DND-41 (cell line): ENCODE measurements around the gene THEM4.

Source experiments
- ATAC-seq: fragments of 200-7000 bp; cut with Tn5 transposase; 3 replicates; pipeline ENCODE4 v1.9.1; 2021; ENCODE audit warnings: low read depth; ENCODE audit not compliant: insufficient read depth
- DNase-seq: peaks from one replicate; pipeline ENCODE4 v3.0.0-alpha.2; 2020
- H2AFZ ChIP-seq: 2 replicates; pipeline ENCODE4 v1.6.0; 2012; ENCODE audit warnings: low read depth, low read length
- H3K27ac ChIP-seq: 2 replicates; pipeline ENCODE4 v1.5.1; 2012; ENCODE audit warnings: low read length, inconsistent platforms
- H3K27me3 ChIP-seq: fragments of 200-600 bp; sonication (generic); 2 replicates; pipeline ENCODE4 v1.6.0; 2012; ENCODE audit warnings: low read length, mild to moderate bottlenecking, inconsistent platforms; ENCODE audit not compliant: insufficient read depth, poor library complexity
- H3K36me3 ChIP-seq: 2 replicates; pipeline ENCODE4 v1.5.1; 2012; ENCODE audit warnings: low read length, inconsistent platforms; ENCODE audit not compliant: insufficient read depth
- H3K4me1 ChIP-seq: 2 replicates; pipeline ENCODE4 v1.5.1; 2012; ENCODE audit warnings: mild to moderate bottlenecking, low read length; ENCODE audit not compliant: insufficient read depth
- H3K4me2 ChIP-seq: 2 replicates; pipeline ENCODE4 v1.6.0; 2012; ENCODE audit warnings: mild to moderate bottlenecking, moderate library complexity, low read length, inconsistent platforms; ENCODE audit not compliant: insufficient read depth
- H3K4me3 ChIP-seq, 2 experiments: fragments of 200-600 bp in 1 of 2; shearing (Covaris generic) in 1 of 2; 2 replicates each; pipeline ENCODE4 v1.5.1; 2012 to 2016; ENCODE audit warnings: inconsistent platforms in 2 of 2, low read length in 2 of 2, mild to moderate bottlenecking in 2 of 2, low read depth in 1 of 2, moderate library complexity in 1 of 2
- H3K79me2 ChIP-seq: 2 replicates; pipeline ENCODE4 v1.6.0; 2012; ENCODE audit warnings: low read length, inconsistent platforms; ENCODE audit not compliant: insufficient read depth
- H3K9ac ChIP-seq: 2 replicates; pipeline ENCODE4 v1.6.0; 2012; ENCODE audit warnings: low read depth, mild to moderate bottlenecking, inconsistent platforms, low read length, moderate library complexity
- H3K9me3 ChIP-seq: 2 replicates; pipeline ENCODE4 v1.5.1; 2012; ENCODE audit warnings: low read length, moderate library complexity, mild to moderate bottlenecking, inconsistent platforms; ENCODE audit not compliant: insufficient read depth, severe bottlenecking
- H4K20me1 ChIP-seq: 2 replicates; pipeline ENCODE4 v1.6.0; 2012; ENCODE audit warnings: low read length; ENCODE audit not compliant: insufficient read depth
- EZH2 ChIP-seq: IDR thresholded peaks from 3 replicates; pipeline ENCODE4 v1.6.1; 2012; ENCODE audit warnings: borderline replicate concordance, low read depth, mild to moderate bottlenecking, moderate library complexity, low read length, inconsistent platforms; ENCODE audit not compliant: severe bottlenecking
- TF ChIP-seq, protein P1 (sequence below): IDR thresholded peaks from 2 replicates; pipeline ENCODE4 v1.5.1; 2012; ENCODE audit warnings: borderline replicate concordance, low read length, moderate library complexity, mild to moderate bottlenecking; ENCODE audit not compliant: poor library complexity, severe bottlenecking; ENCODE audit errors: extremely low read depth

Gene THEM4

GRCh38 chr1:151867321-151867720 lies 42.0 kb downstream of the THEM4 start:
- no peak overlapping the region for H2AFZ ChIP-seq
- no peak overlapping the region for H3K4me2 ChIP-seq
- DNase-seq, result no peak

GRCh38 chr1:151864411-151864810 lies 44.9 kb downstream of the THEM4 start:
- no peak for ATAC-seq
- H2AFZ ChIP-seq, result no peak overlapping the region

More at GRCh38 chr1:151867321-151867720, 42.0 kb downstream of the THEM4 start:
- H3K9ac ChIP-seq, result no peak overlapping the region
- no peak overlapping the region for H3K27ac ChIP-seq
- H3K4me1 ChIP-seq, result no peaks in the 10 kb centered on the region
- no peaks in the 10 kb centered on the region for H3K9me3 ChIP-seq
- peaks cover 8% of the 10 kb centered on the region for H3K27me3 ChIP-seq
- H4K20me1 ChIP-seq, result no peaks in the 10 kb centered on the region
- no peak for ATAC-seq
- TF ChIP-seq EZH2, result no peak
- TF ChIP-seq, protein P1, sequence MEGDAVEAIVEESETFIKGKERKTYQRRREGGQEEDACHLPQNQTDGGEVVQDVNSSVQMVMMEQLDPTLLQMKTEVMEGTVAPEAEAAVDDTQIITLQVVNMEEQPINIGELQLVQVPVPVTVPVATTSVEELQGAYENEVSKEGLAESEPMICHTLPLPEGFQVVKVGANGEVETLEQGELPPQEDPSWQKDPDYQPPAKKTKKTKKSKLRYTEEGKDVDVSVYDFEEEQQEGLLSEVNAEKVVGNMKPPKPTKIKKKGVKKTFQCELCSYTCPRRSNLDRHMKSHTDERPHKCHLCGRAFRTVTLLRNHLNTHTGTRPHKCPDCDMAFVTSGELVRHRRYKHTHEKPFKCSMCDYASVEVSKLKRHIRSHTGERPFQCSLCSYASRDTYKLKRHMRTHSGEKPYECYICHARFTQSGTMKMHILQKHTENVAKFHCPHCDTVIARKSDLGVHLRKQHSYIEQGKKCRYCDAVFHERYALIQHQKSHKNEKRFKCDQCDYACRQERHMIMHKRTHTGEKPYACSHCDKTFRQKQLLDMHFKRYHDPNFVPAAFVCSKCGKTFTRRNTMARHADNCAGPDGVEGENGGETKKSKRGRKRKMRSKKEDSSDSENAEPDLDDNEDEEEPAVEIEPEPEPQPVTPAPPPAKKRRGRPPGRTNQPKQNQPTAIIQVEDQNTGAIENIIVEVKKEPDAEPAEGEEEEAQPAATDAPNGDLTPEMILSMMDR, result no peak
- H3K79me2 ChIP-seq, result no peaks in the 10 kb centered on the region
- no peak overlapping the region for H3K4me3 ChIP-seq
- H3K36me3 ChIP-seq, result no peaks in the 10 kb centered on the region

GRCh38 chr1:151862604-151863003 lies 46.7 kb downstream of the THEM4 start:
- Histone ChIP-seq H2AFZ (no peak overlapping the region), H3K36me3 (no peaks in the 10 kb centered on the region), H3K27ac (no peak overlapping the region), H3K4me1 (no peaks in the 10 kb centered on the region), H3K9ac (no peak overlapping the region), H3K4me3 (no peak overlapping the region), H3K27me3 (peaks cover 4% of the 10 kb centered on the region), H3K79me2 (no peaks in the 10 kb centered on the region), H3K4me2 (no peak overlapping the region), H3K9me3 (no peaks in the 10 kb centered on the region), H4K20me1 (no peaks in the 10 kb centered on the region)
- TF ChIP-seq, protein P1, result no peak
- TF ChIP-seq EZH2, result no peak
- DNase-seq (no peak), ATAC-seq (no peak)

More at GRCh38 chr1:151864411-151864810, 44.9 kb downstream of the THEM4 start:
- Histone ChIP-seq H3K4me2 (no peak overlapping the region), H3K36me3 (no peaks in the 10 kb centered on the region), H3K27me3 (peaks cover 4% of the 10 kb centered on the region), H3K9me3 (no peaks in the 10 kb centered on the region), H3K4me3 (no peak overlapping the region), H3K9ac (no peak overlapping the region), H3K79me2 (no peaks in the 10 kb centered on the region), H4K20me1 (no peaks in the 10 kb centered on the region), H3K4me1 (no peaks in the 10 kb centered on the region), H3K27ac (no peak overlapping the region)
- no peak for DNase-seq
- TF ChIP-seq EZH2, result no peak
- TF ChIP-seq, protein P1, result no peak

DNA sequence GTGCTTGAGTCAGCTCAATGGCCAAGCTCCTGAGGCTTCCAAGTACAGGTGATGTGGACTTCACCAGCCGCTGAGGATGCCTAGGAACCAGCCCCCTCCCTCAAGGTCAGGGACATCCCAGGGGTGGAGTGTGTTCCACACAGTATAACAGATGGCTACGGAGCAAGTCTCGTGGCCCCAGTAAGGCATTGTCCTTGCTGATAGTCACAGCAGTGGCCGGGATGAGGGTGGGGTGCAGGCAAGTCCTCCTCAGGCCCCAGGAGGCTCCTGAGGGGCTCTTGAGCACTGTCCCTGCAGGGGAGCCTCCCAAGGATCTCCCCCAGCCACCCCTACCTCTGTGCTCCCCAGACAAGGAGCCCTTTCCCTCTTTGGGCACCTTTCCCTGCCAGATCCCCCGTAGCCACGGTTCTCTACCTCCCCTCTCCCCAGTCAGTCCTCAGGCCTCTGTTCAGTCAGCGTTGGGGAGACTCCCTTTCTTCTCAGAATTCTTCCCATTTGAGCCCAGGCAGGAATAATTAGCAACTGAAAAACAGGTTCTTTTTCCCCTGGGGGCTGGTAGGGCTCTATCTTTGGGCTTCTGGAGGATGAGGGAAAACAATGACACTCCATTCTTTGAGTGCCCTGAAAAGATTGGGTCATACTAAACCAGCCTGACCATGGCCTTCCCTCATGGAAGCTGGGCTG lies 48.7 kb downstream of the THEM4 start:
- Histone ChIP-seq H3K27me3 (peaks cover 4% of the 10 kb centered on the region), H3K79me2 (no peaks in the 10 kb centered on the region), H3K9ac (no peak overlapping the region), H3K27ac (no peak overlapping the region), H4K20me1 (no peaks in the 10 kb centered on the region), H3K36me3 (no peaks in the 10 kb centered on the region), H3K4me2 (no peak overlapping the region), H2AFZ (no peak overlapping the region), H3K4me1 (no peaks in the 10 kb centered on the region), H3K9me3 (no peaks in the 10 kb centered on the region), H3K4me3 (no peak overlapping the region)
- no peak for ATAC-seq
- TF ChIP-seq EZH2, result no peak
- no peak for DNase-seq
